Parietal lobe (tissue), 2 donors: ENCODE data around the gene C19orf47. TPM values are rescaled to one million over a fixed set of nuclear protein-coding genes. Genes with fewer than 3 reads are reported as not detected.

Experiments used
- small RNA-seq: library from RNA; depleted of rRNA; stranded (forward); fragments of <200 nt; gene quantifications from one replicate; pipeline ENCODE3, GENCODE V24; 2014; ENCODE audit warnings: low replicate concordance
- total RNA-seq: library from RNA; depleted of rRNA; stranded (reverse); fragments of >200 nt; gene quantifications from one replicate; pipeline ENCODE4 v1.2.3, GENCODE V29; 2014

The C19orf47 gene
- total RNA-seq: 18.2 TPM

DNA sequence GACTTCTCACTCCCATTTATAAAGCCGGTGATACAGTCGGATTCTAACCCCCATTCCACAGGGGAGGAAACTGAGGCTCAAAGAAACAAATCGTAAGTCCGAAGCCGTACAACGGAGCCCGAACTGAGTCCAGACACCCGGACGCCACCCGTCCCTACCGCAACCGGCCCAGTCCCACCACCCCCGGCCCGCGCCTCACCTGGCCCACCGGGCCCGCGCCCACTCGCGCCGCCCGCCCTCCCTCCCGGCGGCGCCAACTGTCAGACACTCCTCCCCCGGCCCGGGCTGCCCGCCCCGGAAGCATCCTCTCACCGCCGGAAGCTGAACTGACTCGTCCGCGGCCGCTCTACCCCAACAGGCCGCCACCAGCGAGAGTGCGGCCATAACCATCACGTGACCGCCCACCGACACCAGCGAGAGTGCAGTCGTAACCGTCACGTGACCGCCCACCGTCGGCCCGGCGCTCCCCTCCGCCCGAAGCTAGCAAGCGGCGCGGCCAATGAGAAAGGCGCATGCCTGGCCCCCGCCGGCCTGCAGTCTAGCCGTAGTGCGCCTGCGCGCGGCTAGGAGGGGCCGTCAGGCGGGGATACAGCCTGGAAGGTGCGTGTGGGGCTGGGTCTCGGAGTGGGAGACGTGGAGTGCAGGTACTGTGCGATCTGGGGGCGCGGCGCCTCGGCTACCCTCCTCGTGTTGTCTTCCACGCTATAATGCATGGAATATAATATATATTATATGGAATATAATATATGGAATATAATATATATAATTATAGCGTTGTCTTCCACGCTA lies at the start of gene C19orf47, which contains the start of gene PLD3:
C19orf47 (minus strand) TSS at position 273 of the 789 bp plus-strand sequence. CDS start 6,540 bp downstream, outside the sequence.
PLD3 (plus strand) TSS at position 571 of the 789 bp plus-strand sequence. CDS start 17,789 bp downstream, outside the sequence.

GRCh38 chr19:40390084-40390742 lies 42.0 kb upstream of the C19orf47 start, which contains the start of gene HIPK4:
Gene HIPK4, minus strand, starts transcription at chr19:40390181. Its CDS starts 279 bp downstream, at chr19:40389902.

GRCh38 chr19:40284501-40285352 lies 63.5 kb downstream of the C19orf47 start, which contains the start of gene AKT2:
Gene AKT2, minus strand, starts transcription at chr19:40285345. Its CDS starts 20,078 bp downstream, at chr19:40265267.

Small RNA genes within 50 kb of the gene (small RNA-seq; reads per million reads assigned to genes)
- gene MIR641: 8.8 reads per million, percentile 90 among the genes with 10 or more reads in this experiment
- not detected for gene MIR6796
- not detected for gene RF00019
- not detected for gene RNU6-945P

Other genes starting within 250 kb of the C19orf47 start
- gene MAP3K10, start 157.0 kb downstream of the C19orf47 start, total RNA-seq: 43.5 TPM
- gene TTC9B, start 130.0 kb downstream of the C19orf47 start, total RNA-seq: 41.6 TPM
- gene CCNP, start 121.7 kb downstream of the C19orf47 start, total RNA-seq: 0.94 TPM
- gene AKT2, start 63.1 kb downstream of the C19orf47 start, total RNA-seq: 131 TPM
- 148 TPM for gene PLD3, start 298 bp upstream of the C19orf47 start, total RNA-seq
- 0.31 TPM for gene HIPK4, start 41.8 kb upstream of the C19orf47 start, total RNA-seq
- gene PRX, start 65.0 kb upstream of the C19orf47 start, total RNA-seq: 1.9 TPM
- gene SERTAD1, start 77.6 kb upstream of the C19orf47 start, total RNA-seq: 1.3 TPM
- 5.6 TPM for gene SERTAD3, start 95.9 kb upstream of the C19orf47 start, total RNA-seq
- 11.3 TPM for gene BLVRB, start 117.3 kb upstream of the C19orf47 start, total RNA-seq
- gene SPTBN4, start 118.6 kb upstream of the C19orf47 start, total RNA-seq: 42.6 TPM
- gene SHKBP1, start 228.5 kb upstream of the C19orf47 start, total RNA-seq: 3.4 TPM